Measurements from ENCODE around the gene SPATS2. TPM values are rescaled to one million over a fixed set of nuclear protein-coding genes. Genes with fewer than 3 reads are reported as not detected.

Gene SPATS2
- polyA plus RNA-seq, 1 experiment, result 23.1 TPM

DNA sequence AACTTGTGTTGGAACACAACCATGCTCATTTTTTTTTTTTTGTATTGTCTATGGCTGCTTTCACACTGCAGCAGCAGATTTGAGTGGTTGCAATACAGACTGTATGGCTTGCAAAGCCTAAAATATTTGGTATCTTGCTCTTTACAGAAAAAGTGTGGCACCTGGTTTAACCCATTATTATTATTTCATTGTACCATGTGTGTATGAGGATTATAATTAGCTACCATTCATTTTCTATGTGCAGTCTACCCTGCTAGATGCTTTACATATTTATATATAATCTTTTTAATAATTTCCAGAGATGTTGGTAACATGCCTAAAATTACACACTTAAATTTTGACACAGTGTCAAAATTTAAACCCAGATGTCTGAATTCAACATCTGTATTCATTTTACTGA is 37.7 kb downstream of the SPATS2 start:
- no peak for DNase-seq (ENCODE audit: low read depth)

DNA sequence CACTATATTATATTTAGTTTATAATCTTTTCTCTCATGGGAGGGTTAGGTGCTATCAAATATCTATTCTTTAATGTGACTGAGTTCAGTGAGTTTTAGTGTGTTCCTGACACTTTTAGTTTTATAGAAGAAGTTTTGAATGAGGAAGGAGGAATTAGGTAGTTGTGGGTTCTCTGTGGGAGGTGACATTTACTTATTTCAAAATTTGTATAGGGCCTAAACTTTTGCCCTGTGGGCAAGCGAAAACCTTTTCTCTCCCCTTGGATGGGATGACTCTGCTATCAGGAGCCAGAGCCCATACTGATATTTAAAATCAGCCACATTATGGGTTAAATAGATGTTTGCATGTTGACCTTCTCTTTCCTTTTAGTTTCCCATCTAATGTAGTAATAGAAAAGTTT is 43.6 kb downstream of the SPATS2 start:
- Histone ChIP-seq H3K27me3 (ENCODE audit: control insufficient read depth, insufficient read depth, low read length) (no peaks in the 10 kb centered on the region), H3K4me3 (ENCODE audit: low read depth, low read length) (no peak overlapping the region), H3K36me3 (ENCODE audit: control insufficient read depth, insufficient read depth, low read length) (no peaks in the 10 kb centered on the region)
- no peak for TF ChIP-seq CTCF (IDR thresholded peaks at IDR 0.05; ENCODE audit: insufficient read depth, low read depth, low read length)
- CTCF ChIA-PET, result no interaction called here
- POLR2A ChIA-PET, result no interaction called here
- DNase-seq (ENCODE audit: low read depth), result no peak

More for the DNA sequence above, 37.7 kb downstream of the SPATS2 start:
- CTCF ChIA-PET, result interaction anchor here (0.6 to 2.9 kb wide), 4 partner anchors 9 to 915 kb away, joined by 3 to 12 read pairs (median 3); no protein-coding TSS in a partner anchor
- TF ChIP-seq CTCF (IDR thresholded peaks at IDR 0.05; ENCODE audit: insufficient read depth, low read depth, low read length), result no peak
- no peaks in the 10 kb centered on the region for H3K36me3 ChIP-seq (ENCODE audit: control insufficient read depth, insufficient read depth, low read length)
- no peaks in the 10 kb centered on the region for H3K27me3 ChIP-seq (ENCODE audit: control insufficient read depth, insufficient read depth, low read length)
- H3K4me3 ChIP-seq (ENCODE audit: low read depth, low read length), result no peak overlapping the region
- POLR2A ChIA-PET, result no interaction called here

DNA sequence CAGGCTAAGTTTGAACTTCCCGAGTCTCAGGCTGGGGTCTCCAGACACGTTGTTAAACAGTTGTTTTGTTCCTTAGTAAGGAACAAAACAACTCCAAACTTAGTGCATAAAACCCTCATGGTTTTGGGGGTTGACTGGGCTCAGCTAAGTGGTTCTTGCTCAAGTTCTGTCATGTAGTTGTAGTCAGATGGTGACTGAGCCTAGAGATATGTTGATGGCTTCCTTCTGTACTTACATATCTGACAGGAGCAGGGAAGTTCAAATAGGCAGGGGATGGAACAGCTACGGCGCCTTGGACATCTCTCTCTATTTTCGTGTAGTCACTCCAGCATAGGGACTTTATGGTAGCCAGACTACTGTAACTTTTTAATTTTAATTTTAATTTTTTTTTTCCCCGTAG is 45.7 kb downstream of the SPATS2 start:
- DNase-seq (ENCODE audit: low read depth), result no peak
- POLR2A ChIA-PET, result interaction anchor here (0.7 kb wide), 1 partner anchor 153 kb away, joined by 4 read pairs; no protein-coding TSS in a partner anchor

DNA sequence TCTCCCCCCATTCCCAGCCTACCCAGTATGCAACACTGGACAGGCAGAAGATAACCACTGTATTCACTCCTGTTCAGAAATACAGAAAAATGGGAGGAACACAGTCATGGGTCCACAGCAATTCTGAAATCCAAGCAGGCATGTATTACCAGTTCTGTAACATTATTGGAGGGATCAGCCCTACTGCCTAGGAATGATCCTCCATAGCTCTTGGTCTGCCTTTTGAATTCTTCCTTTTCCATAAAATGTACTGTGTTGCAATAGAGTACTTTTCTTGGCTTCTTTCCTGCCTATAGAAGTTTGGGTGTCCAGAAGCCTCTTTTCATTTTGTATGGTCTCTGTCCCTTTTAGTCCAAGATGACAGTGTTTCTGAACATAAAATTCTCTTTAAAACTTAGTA is 46.5 kb downstream of the SPATS2 start:
- ChIA-PET POLR2A (interaction anchor here (0.6 kb wide), 1 partner anchor 24 kb away, joined by 5 read pairs; no protein-coding TSS in a partner anchor), CTCF (interaction anchor here (1.4 to 2.4 kb wide), 2 partner anchors 15 to 55 kb away, joined by 3 to 6 read pairs; no protein-coding TSS in a partner anchor)
- DNase-seq (ENCODE audit: low read depth), result no peak
- TF ChIP-seq CTCF (IDR thresholded peaks at IDR 0.05; ENCODE audit: insufficient read depth, low read depth, low read length), result no peak
- no peaks in the 10 kb centered on the region for H3K27me3 ChIP-seq (ENCODE audit: control insufficient read depth, insufficient read depth, low read length)
- no peaks in the 10 kb centered on the region for H3K36me3 ChIP-seq (ENCODE audit: control insufficient read depth, insufficient read depth, low read length)
- H3K4me3 ChIP-seq (ENCODE audit: low read depth, low read length), result no peak overlapping the region

More for the DNA sequence above, 45.7 kb downstream of the SPATS2 start:
- Histone ChIP-seq H3K4me3 (ENCODE audit: low read depth, low read length) (no peak overlapping the region), H3K27me3 (ENCODE audit: control insufficient read depth, insufficient read depth, low read length) (no peaks in the 10 kb centered on the region), H3K36me3 (ENCODE audit: control insufficient read depth, insufficient read depth, low read length) (no peaks in the 10 kb centered on the region)
- no peak for TF ChIP-seq CTCF (IDR thresholded peaks at IDR 0.05; ENCODE audit: insufficient read depth, low read depth, low read length)
- CTCF ChIA-PET, result interaction anchor here (0.6 to 1.4 kb wide), 3 partner anchors 43 to 404 kb away, joined by 3 read pairs; no protein-coding TSS in a partner anchor

DNA sequence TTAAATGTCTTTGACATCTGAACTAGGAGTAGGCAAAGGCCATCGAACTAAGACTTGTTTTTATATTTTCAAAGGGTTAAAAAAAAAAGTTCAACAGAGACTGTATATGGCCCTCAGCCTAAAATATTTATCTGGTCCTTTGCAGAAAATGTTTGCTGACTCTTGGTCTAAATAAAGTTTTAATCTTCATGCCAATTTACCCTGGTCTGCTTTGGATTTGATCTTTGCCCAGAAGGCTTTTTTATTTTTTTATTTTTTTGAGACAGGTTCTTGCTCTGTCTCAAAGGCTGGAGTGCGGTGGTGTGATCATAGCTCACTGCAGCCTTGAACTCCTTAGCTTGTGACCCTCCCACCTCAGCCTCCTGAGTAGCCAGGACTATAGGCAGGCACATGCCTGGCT is 47.1 kb downstream of the SPATS2 start:
- Histone ChIP-seq H3K4me3 (ENCODE audit: low read depth, low read length) (no peak overlapping the region), H3K27me3 (ENCODE audit: control insufficient read depth, insufficient read depth, low read length) (no peaks in the 10 kb centered on the region), H3K36me3 (ENCODE audit: control insufficient read depth, insufficient read depth, low read length) (no peaks in the 10 kb centered on the region)
- CTCF ChIA-PET, result interaction anchor here (2.4 kb wide), 1 partner anchor 14 kb away, joined by 6 read pairs; no protein-coding TSS in a partner anchor
- DNase-seq (ENCODE audit: low read depth), result no peak
- POLR2A ChIA-PET, result no interaction called here
- no peak for TF ChIP-seq CTCF (IDR thresholded peaks at IDR 0.05; ENCODE audit: insufficient read depth, low read depth, low read length)

Data from BJ (cell line).